Activated CD8-positive, alpha-beta memory T cell treated with anti-CD3 and anti-CD28 coated beads for 4 hours (primary cell): ENCODE results near the gene GCSAML.
"Not testable (repeated sequence)": the region's sequence is repeated elsewhere in the genome, so short reads cannot be mapped to it uniquely, and the experiment has no call there.

Experiments
- DNase-seq, 2 donors: peaks; one replicate each; pipeline ENCODE4 v3.0.0-alpha.2; 2020; ENCODE audit warnings: low read depth in 2 of 2

Gene GCSAML

GRCh38 chr1:247548769-247549182 is at the start of gene GCSAML:
Gene GCSAML, plus strand, starts transcription at chr1:247549134. Its CDS starts 58 bp downstream, at chr1:247549192.
- no peak for DNase-seq

DNA sequence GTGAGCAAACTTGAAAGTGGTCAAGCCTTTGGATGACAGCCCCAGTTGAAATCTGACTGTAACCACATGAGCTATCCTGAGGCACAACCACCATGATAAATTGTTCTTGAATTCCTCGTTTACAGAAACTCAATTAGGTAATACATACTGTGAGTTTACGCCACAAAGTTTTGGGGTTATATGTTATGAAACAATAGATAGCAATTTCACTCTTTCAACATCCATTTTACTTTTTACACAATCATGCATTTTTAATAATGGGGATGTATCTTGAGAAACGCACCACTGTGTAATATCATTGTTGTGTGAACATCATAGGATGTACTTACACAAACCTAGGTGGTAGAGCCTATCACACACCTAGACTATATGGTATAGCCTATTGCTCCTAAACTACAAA is 48.1 kb upstream of the GCSAML start:
- DNase-seq = no peak

DNA sequence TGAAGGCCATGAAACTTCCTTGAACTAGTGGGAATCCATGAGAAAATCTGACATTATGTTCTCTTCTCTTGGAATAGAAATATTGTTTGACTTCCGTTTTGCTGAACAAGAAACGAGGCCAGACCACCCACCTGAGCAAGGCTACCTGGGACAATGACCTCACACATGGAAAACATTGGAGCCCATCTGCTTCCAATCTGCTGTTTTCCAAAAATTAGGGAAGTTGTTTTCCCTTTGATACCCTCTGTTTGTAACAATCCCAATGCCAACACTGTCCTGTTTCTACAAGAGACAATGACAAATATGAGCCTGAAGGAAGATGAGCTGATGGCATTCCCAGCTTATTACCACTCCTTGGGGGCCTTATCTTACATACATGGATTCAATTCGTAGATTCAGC is 42.1 kb upstream of the GCSAML start:
- no peak for DNase-seq

DNA sequence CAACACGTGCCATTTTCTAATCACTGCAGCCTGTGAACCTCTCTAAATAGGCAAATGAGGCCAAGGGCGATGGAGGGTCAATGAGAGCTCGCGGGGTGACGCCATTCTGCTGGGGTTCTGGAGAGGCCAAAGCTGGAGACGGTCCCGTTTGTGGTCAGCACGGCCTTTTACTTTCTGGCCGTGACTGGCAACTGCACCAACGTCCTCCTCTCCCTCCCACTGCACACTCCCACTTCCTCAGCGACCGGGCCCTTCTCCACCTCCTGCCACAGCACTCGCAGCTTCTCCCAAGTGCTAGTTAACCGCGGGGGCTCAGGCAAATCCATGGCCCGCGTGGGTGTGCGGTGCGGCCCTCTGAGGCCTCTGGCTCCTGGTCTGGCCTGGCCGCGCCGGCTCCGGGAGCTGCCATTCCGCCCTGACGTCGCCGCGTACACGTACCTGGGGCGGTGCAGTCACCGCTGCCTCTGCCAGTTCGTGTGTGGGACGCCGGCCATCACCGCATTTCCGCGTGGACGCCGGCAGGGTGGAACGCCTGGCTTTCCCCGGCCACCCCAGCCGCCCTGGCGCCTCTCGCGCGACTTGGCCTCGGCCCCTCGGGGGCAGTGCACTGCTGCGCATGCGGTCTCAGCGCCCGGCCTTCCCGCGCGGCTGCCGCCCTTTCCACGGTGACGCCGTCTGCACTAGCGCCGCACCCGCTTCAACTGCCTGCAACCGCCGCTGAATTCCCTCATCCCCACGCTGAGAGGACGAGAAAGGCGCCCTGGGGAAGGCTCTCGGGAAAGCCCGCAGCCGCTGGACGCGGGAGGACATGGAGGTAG is 30.9 kb upstream of the GCSAML start:
- no peak for DNase-seq

DNA sequence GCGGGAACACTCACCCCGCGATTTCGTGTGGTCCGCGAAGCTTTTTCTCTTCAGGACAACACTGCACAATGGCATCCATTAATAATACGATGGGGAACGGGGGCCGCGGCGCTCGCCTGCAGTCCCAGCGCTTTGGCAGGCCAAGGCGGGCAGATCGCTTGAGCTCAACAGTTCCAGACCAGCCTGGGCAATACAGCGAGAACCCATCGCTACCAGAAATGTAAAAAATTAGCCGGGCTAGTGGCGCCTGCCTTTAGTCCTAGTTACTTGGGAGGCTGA is 30.4 kb upstream of the GCSAML start:
- no peak for DNase-seq

- DNase-seq = not testable (repeated sequence)
Observed at GRCh38 chr1:247521886-247522285, 27.0 kb upstream of the GCSAML start.

DNA sequence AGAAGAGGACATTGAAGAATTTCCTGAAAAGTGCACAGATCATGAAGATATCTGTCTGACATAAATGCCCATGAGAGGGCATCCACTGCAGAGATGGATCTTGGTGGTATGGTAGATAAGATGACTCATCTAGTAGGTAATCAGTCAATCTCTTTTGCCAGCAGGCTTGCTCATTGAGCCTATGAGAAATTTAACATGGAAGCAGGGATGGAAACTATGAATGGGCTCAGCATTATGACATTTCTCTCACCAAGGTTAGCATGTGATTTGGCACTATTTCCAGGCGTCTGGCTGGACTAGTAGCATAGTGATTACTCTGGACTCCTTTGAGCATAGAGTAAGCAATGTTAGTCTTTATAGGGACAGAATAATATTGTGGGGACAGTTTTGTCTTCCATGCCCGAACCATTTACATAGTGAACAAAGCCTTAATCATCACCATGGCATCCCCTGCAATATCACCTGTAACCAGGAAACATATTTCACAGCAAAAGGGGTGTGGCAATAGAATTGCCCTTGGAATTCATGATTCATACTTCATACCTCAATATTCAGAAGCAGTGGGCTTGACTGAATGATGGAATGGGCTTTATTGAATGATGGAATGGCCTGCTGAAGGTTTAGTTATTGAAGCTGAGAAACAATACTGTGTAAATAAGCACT is 20.0 kb upstream of the GCSAML start:
- DNase-seq = no peak

- no peak for DNase-seq
Observed at GRCh38 chr1:247529771-247530355, 19.1 kb upstream of the GCSAML start.

- no peak for DNase-seq
Observed at GRCh38 chr1:247530785-247531184, 18.1 kb upstream of the GCSAML start.

- no peak for DNase-seq
Observed at GRCh38 chr1:247531937-247532336, 17.0 kb upstream of the GCSAML start.

DNA sequence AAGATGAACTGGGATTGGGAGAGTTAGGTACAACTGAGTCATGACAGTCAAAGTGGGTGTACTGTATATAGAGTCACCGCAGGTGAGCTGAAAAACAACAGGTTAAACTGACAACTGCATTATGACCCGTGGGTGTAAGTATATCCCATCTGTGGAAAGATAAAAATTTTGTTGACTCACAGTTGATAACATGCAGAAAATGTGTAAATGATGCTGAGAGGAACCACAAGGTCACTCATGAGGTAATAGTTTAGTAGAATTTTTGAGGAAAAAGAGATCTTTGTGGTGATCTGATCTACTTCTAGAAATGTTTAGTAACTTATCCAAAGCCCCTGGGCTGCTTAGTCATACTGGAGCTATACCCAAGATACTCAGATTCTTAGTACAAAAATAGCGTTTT is 13.5 kb upstream of the GCSAML start:
- DNase-seq = no peak

GRCh38 chr1:247536340-247536739 is 12.6 kb upstream of the GCSAML start, which contains the start of gene OR2C3:
Gene OR2C3, minus strand, starts transcription at chr1:247536440. Its CDS starts 3,929 bp downstream, at chr1:247532511.
- no peak for DNase-seq

DNA sequence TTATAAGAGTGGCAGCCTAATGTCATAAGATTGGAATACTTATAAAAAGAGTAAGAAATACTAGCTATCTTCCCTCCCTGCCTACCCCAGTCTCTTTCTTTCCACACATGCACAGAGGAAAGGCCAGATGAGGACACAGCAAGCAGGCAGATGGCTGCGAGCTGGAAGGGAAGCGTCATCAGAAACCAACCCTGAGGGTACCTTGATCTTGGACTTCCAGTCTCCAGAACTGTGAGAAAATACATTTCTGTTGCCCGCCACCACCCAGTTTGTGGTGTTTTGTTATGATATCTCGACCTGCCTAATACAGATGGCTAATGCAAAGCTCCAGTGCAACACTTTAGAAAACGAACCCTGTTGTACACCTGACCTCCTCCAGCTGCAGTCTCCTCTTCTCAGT is 10.4 kb upstream of the GCSAML start:
- no peak for DNase-seq

GRCh38 chr1:247539215-247539614 is 9.7 kb upstream of the GCSAML start:
- no peak for DNase-seq

DNA sequence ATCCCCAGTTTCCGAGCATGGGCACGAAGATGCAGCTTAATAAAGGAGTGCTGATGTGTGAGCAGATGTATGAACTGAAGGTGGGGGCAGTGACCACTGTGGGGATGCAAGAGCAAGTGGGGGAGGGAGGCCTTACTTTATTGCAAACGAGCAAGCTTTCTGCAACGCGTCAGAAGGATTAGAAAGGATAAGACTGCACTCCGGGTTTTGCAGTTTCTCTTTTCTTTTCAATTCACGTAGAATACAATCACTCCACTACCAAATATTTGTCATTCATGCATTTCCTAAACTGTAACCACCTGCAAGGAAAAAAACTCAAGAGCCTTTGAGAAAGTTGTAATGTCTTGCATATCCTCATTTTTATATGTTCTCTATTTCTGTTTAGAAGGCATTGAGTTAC is 8.4 kb upstream of the GCSAML start:
- no peak for DNase-seq

DNA sequence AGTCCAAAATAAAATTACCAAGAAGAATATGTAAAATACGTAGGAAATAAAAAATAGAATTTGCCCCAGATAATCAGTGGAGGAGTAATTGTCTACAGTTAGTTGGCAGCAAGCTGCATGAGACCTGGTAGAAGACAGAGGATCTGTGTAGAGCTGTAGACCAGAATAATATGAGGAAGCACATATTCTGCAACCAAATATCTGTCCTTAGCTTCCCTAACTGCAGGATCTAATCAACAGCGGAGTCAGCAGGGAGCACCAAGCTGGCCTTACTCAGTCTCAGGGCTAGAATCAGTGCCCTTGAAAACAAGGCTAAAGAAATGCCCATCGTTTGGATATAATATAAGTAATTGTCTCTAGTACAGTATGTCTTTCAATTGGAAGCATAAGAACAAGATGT is 6.1 kb upstream of the GCSAML start:
- DNase-seq = no peak

GRCh38 chr1:247548092-247548491 is 842 bp upstream of the GCSAML start:
- DNase-seq = no peak

GRCh38 chr1:247551721-247552120 is 2.8 kb downstream of the GCSAML start:
- no peak for DNase-seq

GRCh38 chr1:247552231-247552630 is 3.3 kb downstream of the GCSAML start:
- DNase-seq = no peak

DNA sequence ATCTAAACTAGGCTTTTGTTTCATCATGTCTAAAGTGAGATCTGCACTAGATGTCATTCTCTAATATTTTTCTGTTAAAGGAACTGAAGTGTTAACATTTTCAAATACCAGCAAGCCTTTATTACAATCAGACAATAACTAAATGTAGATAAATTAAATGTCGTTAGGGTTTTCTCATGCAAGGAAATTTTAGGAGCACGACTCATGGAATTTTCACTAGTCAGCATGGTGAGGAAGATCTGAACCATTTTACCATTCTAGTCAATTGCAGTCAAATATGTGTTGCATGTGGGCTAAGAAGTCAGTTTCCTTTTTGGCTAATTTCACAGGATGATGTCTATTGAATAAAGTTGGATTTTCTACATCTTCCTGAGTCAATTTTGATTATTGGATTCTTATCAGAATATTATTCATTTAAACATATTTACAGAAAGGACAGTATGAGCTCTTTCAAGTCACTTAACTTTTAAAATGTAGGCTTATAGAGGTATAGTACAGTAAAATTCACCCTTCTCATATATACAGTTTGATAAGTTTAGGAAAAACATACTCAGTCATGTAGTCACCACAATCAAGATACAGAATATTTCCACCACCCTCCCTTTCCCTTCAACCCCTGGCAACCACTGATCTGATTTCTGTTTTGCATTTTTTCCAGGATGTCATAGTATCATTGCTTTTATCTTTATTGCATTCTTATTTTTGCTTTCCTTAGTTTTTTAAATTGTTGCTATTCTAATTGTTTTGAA is 9.2 kb downstream of the GCSAML start:
- DNase-seq = no peak

DNA sequence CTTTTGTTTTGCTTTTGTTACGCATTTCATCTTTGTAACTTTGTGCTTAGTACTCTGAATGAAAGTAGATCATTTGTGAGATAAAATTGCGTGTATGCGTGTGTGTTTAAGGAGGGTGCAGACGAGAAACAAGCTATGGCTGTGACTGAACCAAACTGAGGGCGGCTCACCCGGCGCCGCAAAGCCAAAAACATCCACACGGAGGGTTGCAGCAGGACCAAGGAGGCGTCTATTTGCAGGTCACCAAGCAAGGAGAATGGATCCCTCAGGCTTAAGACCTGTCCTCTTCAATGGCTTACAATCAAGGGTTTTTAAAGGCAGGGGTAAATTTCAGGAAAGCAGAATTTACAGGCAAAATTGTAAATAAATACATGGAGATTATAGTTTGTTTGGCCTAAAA is 12.8 kb downstream of the GCSAML start:
- DNase-seq = no peak

DNA sequence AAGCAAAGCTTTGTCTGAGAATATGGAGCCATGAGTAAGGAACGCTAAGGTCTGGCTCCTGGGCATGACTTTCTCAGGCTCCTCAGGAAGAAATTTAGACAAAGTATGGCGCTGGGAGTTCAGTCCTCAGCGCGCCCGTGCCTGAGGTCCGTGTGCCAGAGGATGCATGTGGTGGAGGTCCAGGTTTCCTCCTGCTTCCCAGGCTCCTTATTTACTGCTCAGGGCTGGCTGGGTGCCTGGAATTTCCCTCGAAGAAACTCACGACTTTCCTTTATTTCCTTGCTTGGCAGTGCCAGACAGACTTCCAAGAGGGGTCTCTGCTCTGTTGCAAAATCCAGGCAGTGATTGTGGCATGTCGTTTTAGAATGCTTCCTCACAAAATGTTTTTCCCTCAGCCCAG is 13.3 kb downstream of the GCSAML start:
- no peak for DNase-seq
